Mesendoderm (in vitro differentiated cells): ENCODE data around the gene NCCRP1.
A peak's percentile ranks its signal among the peaks of the same experiment; 100 is the strongest.

Experiments
- DNase-seq: peaks from one replicate; pipeline ENCODE4 v3.0.0; 2013
- H2AK5ac ChIP-seq: 2 replicates; pipeline ENCODE4 v1.6.1; 2013; ENCODE audit warnings: low read length, inconsistent platforms
- H2BK120ac ChIP-seq: 2 replicates; pipeline ENCODE4 v1.6.1; 2013; ENCODE audit warnings: low read depth, mild to moderate bottlenecking, low read length, moderate library complexity, mixed read lengths
- H2BK15ac ChIP-seq: replicated peaks from 2 replicates; pipeline ENCODE4 v1.6.1; 2013; ENCODE audit warnings: low read depth, mild to moderate bottlenecking, moderate library complexity
- H2BK5ac ChIP-seq: 2 replicates; pipeline ENCODE4 v1.6.1; 2013; ENCODE audit warnings: low read length, inconsistent platforms
- H3K18ac ChIP-seq: 2 replicates; pipeline ENCODE4 v1.6.1; 2013; ENCODE audit warnings: mild to moderate bottlenecking, low read length, mixed read lengths
- H3K23ac ChIP-seq: one replicate; pipeline ENCODE4 v1.6.1; 2013; ENCODE audit warnings: low read length
- H3K27ac ChIP-seq: 2 replicates; pipeline ENCODE4 v1.5.1; 2013; ENCODE audit warnings: low read depth, mild to moderate bottlenecking, inconsistent platforms, low read length, moderate library complexity
- H3K27me3 ChIP-seq: 2 replicates; pipeline ENCODE4 v1.6.1; 2013; ENCODE audit warnings: low read length, control low read depth, mild to moderate bottlenecking, inconsistent platforms; ENCODE audit not compliant: insufficient read depth, poor library complexity
- H3K36me3 ChIP-seq: 2 replicates; pipeline ENCODE4 v1.6.1; 2013; ENCODE audit warnings: low read length, inconsistent platforms; ENCODE audit not compliant: control insufficient read depth, insufficient read depth
- H3K4ac ChIP-seq: one replicate; pipeline ENCODE4 v1.6.1; 2013; ENCODE audit warnings: low read depth, mild to moderate bottlenecking, low read length, moderate library complexity
- H3K4me1 ChIP-seq: 2 replicates; pipeline ENCODE4 v1.6.1; 2013; ENCODE audit warnings: low read depth, low read length, inconsistent platforms; ENCODE audit not compliant: control insufficient read depth
- H3K4me2 ChIP-seq: 2 replicates; pipeline ENCODE4 v1.6.1; 2013; ENCODE audit warnings: low read length
- H3K4me3 ChIP-seq: 2 replicates; pipeline ENCODE4 v1.5.1; 2013; ENCODE audit warnings: mild to moderate bottlenecking, low read length
- H3K56ac ChIP-seq: one replicate; pipeline ENCODE4 v1.6.1; 2013; ENCODE audit warnings: low read length
- H3K79me1 ChIP-seq: 2 replicates; pipeline ENCODE4 v1.6.1; 2013; ENCODE audit warnings: low read length, inconsistent platforms
- H3K79me2 ChIP-seq: 2 replicates; pipeline ENCODE4 v1.6.1; 2013; ENCODE audit warnings: mild to moderate bottlenecking, low read length; ENCODE audit not compliant: control insufficient read depth, insufficient read depth
- H3K9ac ChIP-seq: 2 replicates; pipeline ENCODE4 v1.6.1; 2013; ENCODE audit warnings: low read length, inconsistent platforms
- H4K5ac ChIP-seq: one replicate; pipeline ENCODE4 v1.6.1; 2013; ENCODE audit warnings: low read length
- H4K8ac ChIP-seq: one replicate; pipeline ENCODE4 v1.6.1; 2013; ENCODE audit warnings: low read depth, mild to moderate bottlenecking, control low read depth, low read length, moderate library complexity
- WGBS: extraction: QIAGEN DNeasy Blood & Tissue Kit; methylation state at CpG from one replicate; pipeline ENCODE4 v1.1.7; 2013; ENCODE audit warnings: low lambda C conversion rate, missing lambda C conversion rate; ENCODE audit not compliant: insufficient coverage; ENCODE audit errors: extremely low coverage; 5-methylcytosine and 5-hydroxymethylcytosine counted together

The NCCRP1 gene

GRCh38 chr19:39152066-39152465, 44.7 kb upstream of the NCCRP1 start:
- Histone ChIP-seq H2BK5ac (no peak overlapping the region), H3K27me3 (no peaks in the 10 kb centered on the region), H3K79me2 (peaks cover 14% of the 10 kb centered on the region), H3K36me3 (no peaks in the 10 kb centered on the region), H3K79me1 (peaks cover 30% of the 10 kb centered on the region), H3K27ac (no peak overlapping the region), H3K4me3 (no peak overlapping the region), H2AK5ac (no peak overlapping the region), H3K9ac (no peak overlapping the region), H3K4me2 (no peak overlapping the region), H4K8ac (no peak overlapping the region), H3K4me1 (peaks cover 7% of the 10 kb centered on the region), H3K56ac (no peak overlapping the region), H2BK120ac (no peak overlapping the region), H3K18ac (no peak overlapping the region), H3K4ac (no peak overlapping the region), H3K23ac (no peak overlapping the region), H2BK15ac (no peak overlapping the region), H4K5ac (no peak overlapping the region)
- no peak for DNase-seq
- no CpG with 5 or more reads among the region's 10 CpGs for WGBS

GRCh38 chr19:39154100-39154628, 42.6 kb upstream of the NCCRP1 start:
- Histone ChIP-seq H3K9ac (no peak overlapping the region), H2BK5ac (no peak overlapping the region), H3K27ac (no peak overlapping the region), H2AK5ac (no peak overlapping the region), H3K23ac (no peak overlapping the region), H3K4me1 (peaks cover 7% of the 10 kb centered on the region), H4K8ac (no peak overlapping the region), H3K79me1 (peaks cover 36% of the 10 kb centered on the region), H2BK15ac (no peak overlapping the region), H3K4ac (no peak overlapping the region), H3K4me2 (no peak overlapping the region), H2BK120ac (no peak overlapping the region), H3K4me3 (no peak overlapping the region), H4K5ac (no peak overlapping the region), H3K18ac (no peak overlapping the region), H3K36me3 (no peaks in the 10 kb centered on the region), H3K79me2 (peaks cover 18% of the 10 kb centered on the region), H3K56ac (no peak overlapping the region), H3K27me3 (no peaks in the 10 kb centered on the region)
- DNase-seq = no peak
- WGBS = no CpG with 5 or more reads among the region's 13 CpGs

- H2BK15ac ChIP-seq = no peak overlapping the region
- DNase-seq = peak; percentile 81
- no peaks in the 10 kb centered on the region for H3K36me3 ChIP-seq
- H3K4me3 ChIP-seq = no peak overlapping the region
- no peak overlapping the region for H2AK5ac ChIP-seq
- H3K4ac ChIP-seq = no peak overlapping the region
- no peak overlapping the region for H2BK5ac ChIP-seq
- H4K8ac ChIP-seq = no peak overlapping the region
- no CpG with 5 or more reads among the region's 11 CpGs for WGBS
- H3K23ac ChIP-seq = no peak overlapping the region
- H3K9ac ChIP-seq = no peak overlapping the region
- H3K4me1 ChIP-seq = peaks cover 7% of the 10 kb centered on the region
- no peak overlapping the region for H2BK120ac ChIP-seq
- peaks cover 34% of the 10 kb centered on the region for H3K79me1 ChIP-seq
- no peak overlapping the region for H3K27ac ChIP-seq
- H3K79me2 ChIP-seq = peaks cover 16% of the 10 kb centered on the region
- H3K4me2 ChIP-seq = no peak overlapping the region
- H3K27me3 ChIP-seq = no peaks in the 10 kb centered on the region
- no peak overlapping the region for H4K5ac ChIP-seq
- H3K56ac ChIP-seq = no peak overlapping the region
- H3K18ac ChIP-seq = no peak overlapping the region
Observed at GRCh38 chr19:39154629-39155100, 42.1 kb upstream of the NCCRP1 start.

GRCh38 chr19:39155114-39155700, 41.6 kb upstream of the NCCRP1 start:
- no peak overlapping the region for H2BK5ac ChIP-seq
- H3K4me1 ChIP-seq = peaks cover 7% of the 10 kb centered on the region
- H3K27me3 ChIP-seq = no peaks in the 10 kb centered on the region
- no peak overlapping the region for H3K4me3 ChIP-seq
- no peak overlapping the region for H2BK120ac ChIP-seq
- no peak overlapping the region for H3K23ac ChIP-seq
- no peak overlapping the region for H4K8ac ChIP-seq
- no peaks in the 10 kb centered on the region for H3K36me3 ChIP-seq
- no peak overlapping the region for H3K9ac ChIP-seq
- peaks cover 34% of the 10 kb centered on the region for H3K79me1 ChIP-seq
- WGBS = no CpG with 5 or more reads among the region's 11 CpGs
- H4K5ac ChIP-seq = no peak overlapping the region
- H3K27ac ChIP-seq = no peak overlapping the region
- H3K4ac ChIP-seq = no peak overlapping the region
- no peak overlapping the region for H2BK15ac ChIP-seq
- H3K79me2 ChIP-seq = peaks cover 15% of the 10 kb centered on the region
- no peak overlapping the region for H3K18ac ChIP-seq
- DNase-seq = no peak
- no peak overlapping the region for H2AK5ac ChIP-seq
- no peak overlapping the region for H3K56ac ChIP-seq
- H3K4me2 ChIP-seq = no peak overlapping the region

GRCh38 chr19:39155741-39156140, 41.0 kb upstream of the NCCRP1 start:
- no peaks in the 10 kb centered on the region for H3K27me3 ChIP-seq
- no peak overlapping the region for H3K4me2 ChIP-seq
- H3K79me1 ChIP-seq = peaks cover 31% of the 10 kb centered on the region
- no peak overlapping the region for H3K18ac ChIP-seq
- H3K9ac ChIP-seq = no peak overlapping the region
- H2BK120ac ChIP-seq = no peak overlapping the region
- H3K4ac ChIP-seq = no peak overlapping the region
- DNase-seq = no peak
- no peak overlapping the region for H3K27ac ChIP-seq
- H4K5ac ChIP-seq = no peak overlapping the region
- no peaks in the 10 kb centered on the region for H3K36me3 ChIP-seq
- no peak overlapping the region for H3K4me3 ChIP-seq
- peaks cover 14% of the 10 kb centered on the region for H3K79me2 ChIP-seq
- H3K56ac ChIP-seq = peak overlapping the region; percentile 34
- peaks cover 7% of the 10 kb centered on the region for H3K4me1 ChIP-seq
- no CpG with 5 or more reads among the region's 15 CpGs for WGBS
- no peak overlapping the region for H2BK15ac ChIP-seq
- H2BK5ac ChIP-seq = no peak overlapping the region
- no peak overlapping the region for H3K23ac ChIP-seq
- no peak overlapping the region for H4K8ac ChIP-seq
- no peak overlapping the region for H2AK5ac ChIP-seq
